GM12878 (cell line): Measurements from ENCODE around the gene OPN1LW. TPM values are rescaled to one million over a fixed set of nuclear protein-coding genes. Genes with fewer than 3 reads are reported as not detected.

Experiments
- ATAC-seq: fragments of 200-7000 bp; cut with Tn5 transposase; 3 replicates; pipeline ENCODE4 v1.9.1; 2020; ENCODE audit warnings: mild to moderate bottlenecking, moderate library complexity
- BruUV-seq: library from RNA; stranded (reverse); fragments of 400-500 nt; replicated peaks from 2 replicates; lab custom pipeline; 2021; lab: Mats Ljungman, UMichigan
- CTCF ChIA-PET: fragments of 300-600 bp; sonication (Branson Sonifier 250); formaldehyde crosslinking; extraction: SDS; loops from one replicate; lab custom pipeline; 2021; ENCODE audit warnings: inconsistent platforms; lab: Yijun Ruan, JAX
- POLR2A ChIA-PET: fragments of 350-600 bp; formaldehyde crosslinking; extraction: SDS; loops from one replicate; lab custom pipeline; 2021; ENCODE audit warnings: inconsistent platforms; lab: Charles Lee
- RAD21 ChIA-PET: fragments of 300-600 bp; sonication (Branson Sonifier 250); formaldehyde crosslinking; loops from one replicate; lab custom pipeline; 2023; ENCODE audit warnings: antibody characterized with exemption; ENCODE audit not compliant: unreplicated experiment; lab: Charles Lee
- SMC1A ChIA-PET: fragments of 300-600 bp; sonication (Branson Sonifier 250); formaldehyde crosslinking; loops from one replicate; lab custom pipeline; 2023; ENCODE audit not compliant: unreplicated experiment, uncharacterized antibody; lab: Charles Lee
- DNase-seq: peaks from one replicate; pipeline ENCODE4 v3.0.0-alpha.2; 2011; ENCODE audit warnings: low read depth, low spot score
- FAIRE-seq: peaks from 3 replicates; lab custom pipeline; 2011; peaks lifted over from hg19 to GRCh38; lab: Jason Lieb, UNC
- H2AFZ ChIP-seq: 2 replicates; pipeline ENCODE4 v1.6.0; 2011; ENCODE audit warnings: low read depth, low read length, control low read depth; ENCODE audit not compliant: control insufficient read depth
- H3K27ac ChIP-seq: 2 replicates; pipeline ENCODE4 v1.5.1; 2011; ENCODE audit warnings: control low read depth; ENCODE audit not compliant: control insufficient read depth, insufficient read depth
- H3K27me3 ChIP-seq, 2 experiments: replicated peaks in 1 of 2; 2 replicates each; pipeline versions ENCODE4 v1.6.0 to v1.6.1; 2011; ENCODE audit warnings: low read length in 1 of 2; ENCODE audit not compliant: control insufficient read depth in 2 of 2, insufficient read depth in 2 of 2
- H3K36me3 ChIP-seq, 2 experiments: 2 replicates each; pipeline ENCODE4 v1.5.1; 2011; ENCODE audit warnings: low read length in 1 of 2; ENCODE audit not compliant: control insufficient read depth in 2 of 2, insufficient read depth in 2 of 2
- H3K4me1 ChIP-seq: 2 replicates; pipeline ENCODE4 v1.6.1; 2011; ENCODE audit warnings: mild to moderate bottlenecking, low read length, moderate library complexity, mixed read lengths; ENCODE audit not compliant: control insufficient read depth, insufficient read depth
- H3K4me2 ChIP-seq: 2 replicates; pipeline ENCODE4 v1.6.0; 2011; ENCODE audit warnings: control low read depth; ENCODE audit not compliant: control insufficient read depth, insufficient read depth
- H3K4me3 ChIP-seq: fragments of 200-600 bp; sonication (generic); 2 replicates; pipeline ENCODE4 v1.5.1; 2016
- H3K79me2 ChIP-seq: 2 replicates; pipeline ENCODE4 v1.6.0; 2011; ENCODE audit warnings: low read length; ENCODE audit not compliant: control insufficient read depth, insufficient read depth
- H3K9ac ChIP-seq: 2 replicates; pipeline ENCODE4 v1.8.0; 2011; ENCODE audit warnings: low read length, control low read depth, mixed read lengths; ENCODE audit not compliant: control insufficient read depth, insufficient read depth
- H3K9me3 ChIP-seq: replicated peaks from 3 replicates; pipeline ENCODE4 v1.5.1; 2011; ENCODE audit warnings: mild to moderate bottlenecking, low read length; ENCODE audit not compliant: control insufficient read depth, insufficient read depth
- H4K20me1 ChIP-seq: 2 replicates; pipeline ENCODE4 v1.6.0; 2011; ENCODE audit not compliant: control insufficient read depth, insufficient read depth
- CBX5 ChIP-seq: sonication (generic); IDR thresholded peaks from 2 replicates; pipeline ENCODE4 v1.6.1; 2016; ENCODE audit warnings: low read depth, moderate library complexity, mild to moderate bottlenecking, inconsistent platforms
- EED ChIP-seq: sonication (generic); IDR thresholded peaks from 2 replicates; pipeline ENCODE4 v1.6.1; 2016; ENCODE audit warnings: antibody characterized with exemption, low read depth
- EZH2 ChIP-seq: IDR thresholded peaks from 2 replicates; pipeline ENCODE4 v1.6.1; 2012; ENCODE audit warnings: low read depth, mild to moderate bottlenecking, control low read depth, inconsistent platforms, low read length, borderline replicate concordance; ENCODE audit not compliant: control insufficient read depth
- HSF1 ChIP-seq: fragments of 150-350 bp; IDR thresholded peaks from 2 replicates; pipeline ENCODE4 v1.6.1; 2014; ENCODE audit warnings: mild to moderate bottlenecking, low read depth, low read length
- IRF3 ChIP-seq: fragments of 450-650 bp; IDR thresholded peaks from 2 replicates; pipeline ENCODE4 v1.6.1; 2014; ENCODE audit warnings: mild to moderate bottlenecking
- MEF2A ChIP-seq: IDR thresholded peaks from 2 replicates; pipeline ENCODE4 v1.6.1; 2011; ENCODE audit warnings: low read depth, mild to moderate bottlenecking, low read length, moderate library complexity; ENCODE audit not compliant: insufficient read depth
- MTA3 ChIP-seq: IDR thresholded peaks from 2 replicates; pipeline ENCODE4 v1.6.1; 2012; ENCODE audit warnings: low read length, inconsistent platforms, borderline replicate concordance
- PML ChIP-seq: IDR thresholded peaks from 2 replicates; pipeline ENCODE4 v1.6.1; 2012; ENCODE audit warnings: low read length, inconsistent platforms
- RCOR1 ChIP-seq: conservative IDR thresholded peaks from 2 replicates; pipeline ENCODE4 v1.6.1; 2012; ENCODE audit warnings: low read depth, low read length, improper control_type of control experiment
- RFX5 ChIP-seq: IDR thresholded peaks from 2 replicates; pipeline ENCODE4 v1.6.1; 2011; ENCODE audit warnings: low read depth, low read length, improper control_type of control experiment
- SKIL ChIP-seq: fragments of 450-650 bp; IDR thresholded peaks from 2 replicates; pipeline ENCODE4 v1.6.1; 2017; ENCODE audit warnings: mild to moderate bottlenecking, low read depth, inconsistent platforms; ENCODE audit not compliant: poor library complexity, severe bottlenecking
- TARDBP ChIP-seq: IDR thresholded peaks from 2 replicates; pipeline ENCODE4 v1.6.1; 2016; ENCODE audit warnings: borderline replicate concordance
- TCF7 ChIP-seq: IDR thresholded peaks from 2 replicates; pipeline ENCODE4 v1.6.1; 2014; ENCODE audit warnings: antibody characterized with exemption, borderline replicate concordance
- USF2 ChIP-seq: IDR thresholded peaks from 2 replicates; pipeline ENCODE4 v1.6.1; 2011; ENCODE audit warnings: low read depth, low read length, improper control_type of control experiment, borderline replicate concordance
- ZBTB33 ChIP-seq: fragments of 450-650 bp; IDR thresholded peaks from 2 replicates; pipeline ENCODE4 v1.6.1; 2017; ENCODE audit warnings: mild to moderate bottlenecking
- ZNF217 ChIP-seq: fragments of 450-650 bp; IDR thresholded peaks from 2 replicates; pipeline ENCODE4 v1.6.1; 2017; ENCODE audit warnings: antibody characterized with exemption, mild to moderate bottlenecking
- ZNF384 ChIP-seq: IDR thresholded peaks from 2 replicates; pipeline ENCODE4 v1.6.1; 2012; ENCODE audit warnings: low read depth, mild to moderate bottlenecking, low read length, improper control_type of control experiment, borderline replicate concordance
- WGBS: methylation state at CpG from one replicate; pipeline ENCODE4 v1.1.6; 2016; ENCODE audit warnings: low lambda C conversion rate; ENCODE audit not compliant: insufficient replicate concordance, insufficient coverage; ENCODE audit errors: missing lambda C conversion rate; 5-methylcytosine and 5-hydroxymethylcytosine counted together
- in situ Hi-C: fragments of 300-500 bp; cut with MboI; formaldehyde crosslinking; loops from 9 replicates; pipeline ENCODE4 v1.14.3; 2018; ENCODE audit warnings: mixed read lengths
- intact Hi-C: fragments of 100-400 bp; cut with micrococcal nuclease; formaldehyde crosslinking; loops from one replicate; pipeline ENCODE4 v1.14.2; 2022; ENCODE audit not compliant: unreplicated experiment
- polyA plus RNA-seq, 11 experiments: library from polyadenylated mRNA; depleted of rRNA in 4 of 11; unstranded in 6 of 11; stranded (reverse) in 5 of 11; fragments of >200 nt; fragmentation: Nextera tagmentation in 4 of 11; fragmentation: Illumina TruSeq in 1 of 11; extraction: Ambion mirVana in 4 of 11; extraction: Trizol in 1 of 11; gene quantifications; 1 replicate in 1 of 11; 2 replicates in 10 of 11; pipeline versions ENCODE4 v1.2.1 to v1.2.3, GENCODE V29; 2011 to 2016; ENCODE audit warnings: inconsistent platforms in 2 of 11, missing spikeins in 2 of 11, low read depth in 1 of 11
- total RNA-seq, 4 experiments: library from RNA; depleted of rRNA in 3 of 4; stranded (reverse); fragments of >200 nt in 3 of 4; fragmentation: Illumina TruSeq in 1 of 4; extraction: Trizol in 1 of 4; gene quantifications; 2 replicates each; pipeline versions ENCODE4 v1.2.1 to v1.2.3, GENCODE V29; 2013 to 2021

OPN1LW gene
- total and polyA plus RNA-seq, 10 of the 15 experiments (the other 5 are each of a cell fraction or from before 2014, with no cell fraction given) = not detected

- DNase-seq = no peak
- no peak overlapping the region for H3K4me2 ChIP-seq
- H3K4me3 ChIP-seq = no peak overlapping the region
- CTCF ChIA-PET = no interaction called here
- H3K9me3 ChIP-seq = no peaks in the 10 kb centered on the region
- H4K20me1 ChIP-seq = no peaks in the 10 kb centered on the region
- no peak for TF ChIP-seq ZNF384
- TF ChIP-seq HSF1 = no peak
- no peak for TF ChIP-seq MTA3
- no peak for TF ChIP-seq SKIL
- no peak for TF ChIP-seq USF2
- TF ChIP-seq MEF2A = no peak
- no peak for TF ChIP-seq TCF7
- TF ChIP-seq CBX5 = no peak
- TF ChIP-seq EZH2 = no peak
- no peak for TF ChIP-seq RFX5
- TF ChIP-seq ZBTB33 = no peak
- TF ChIP-seq RCOR1 = no peak
- no peak for TF ChIP-seq ZNF217
- no peak for TF ChIP-seq IRF3
- TF ChIP-seq PML = no peak
- no peak for TF ChIP-seq TARDBP
- TF ChIP-seq EED = no peak
- TF ChIP-seq, all 136 proteins: peak for 0
- no peak overlapping the region for H2AFZ ChIP-seq
- FAIRE-seq (no peak), ATAC-seq (no peak)
- H3K27ac ChIP-seq = no peak overlapping the region
- H3K4me1 ChIP-seq = no peaks in the 10 kb centered on the region
- no peaks in the 10 kb centered on the region for H3K36me3 ChIP-seq
- H3K27me3 ChIP-seq = no peaks in the 10 kb centered on the region; a peak in 2 of 4 replicates
- BruUV-seq = no TSS peak
- POLR2A ChIA-PET = interaction anchor here (0.6 kb wide), 1 partner anchor 9 kb away, joined by 4 read pairs; no protein-coding TSS in a partner anchor
- SMC1A ChIA-PET = interaction anchor here (1.2 kb wide), 1 partner anchor 72 kb away, joined by 3 read pairs; no protein-coding TSS in a partner anchor
- RAD21 ChIA-PET = no interaction called here
- H3K9ac ChIP-seq = no peak overlapping the region
- intact Hi-C loops (no loop called here), in situ Hi-C loops (no loop called here)
- no peaks in the 10 kb centered on the region for H3K79me2 ChIP-seq
- WGBS = 33% methylated on average over 6 of the region's 6 CpGs
These were observed 30.3 kb upstream of the OPN1LW start for GRCh38 chrX:154113729-154114128.
